ENCODE data around the gene NRCAM.

The NRCAM gene

GRCh38 chr7:108385834-108386422, 70.3 kb downstream of the NRCAM start:
- Histone ChIP-seq H3K36me3 (replicated peaks) (no peaks in the 10 kb centered on the region), H3K9me3 (no peaks in the 10 kb centered on the region), H3K4me3 (no peak overlapping the region), H3K27me3 (ENCODE audit: low read depth) (peaks cover 11% of the 10 kb centered on the region), H3K4me1 (no peaks in the 10 kb centered on the region)
- in situ Hi-C loops (cut with MboI; ENCODE audit: low sequenced_read_pairs), result no loop called here
- DNase-seq (ENCODE audit: low spot score in 2 of 2), result no peak

DNA sequence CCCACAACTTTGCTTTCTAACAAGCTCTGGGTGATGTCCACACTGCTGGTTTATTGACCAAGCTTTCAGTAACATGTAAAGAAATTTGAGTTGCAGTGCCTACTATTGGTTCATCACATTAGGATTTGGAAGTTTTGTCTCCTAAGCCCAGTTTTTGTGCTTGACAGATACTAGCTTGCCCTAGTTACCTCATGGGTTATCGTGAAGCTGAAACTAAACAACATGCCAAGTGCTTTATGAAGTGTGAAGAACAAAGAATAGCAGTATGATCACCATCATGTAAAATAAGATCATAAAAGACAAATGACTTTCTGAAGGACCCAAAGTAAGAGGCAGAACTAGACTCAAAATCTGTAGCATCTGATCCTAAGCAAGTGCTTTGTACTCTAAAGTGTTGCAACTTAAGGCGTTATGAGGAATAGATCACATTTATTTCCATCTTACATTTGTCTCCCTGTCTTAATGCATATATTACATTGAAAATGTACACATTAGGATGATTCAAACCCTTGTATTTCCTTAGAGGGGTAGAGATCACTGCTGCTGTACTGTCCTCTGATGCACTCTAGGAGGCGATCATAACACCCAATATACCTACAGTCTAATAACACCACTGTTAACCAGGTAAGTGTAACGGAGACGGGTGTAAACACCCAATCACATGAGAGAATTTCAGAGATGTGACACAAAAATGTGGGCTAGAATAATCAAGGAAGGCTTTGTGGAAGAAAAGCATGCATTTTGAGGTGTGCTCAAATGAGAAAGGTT, 71.3 kb downstream of the NRCAM start:
- Histone ChIP-seq H3K4me3 (no peak overlapping the region), H3K9me3 (no peaks in the 10 kb centered on the region), H3K36me3 (replicated peaks) (no peaks in the 10 kb centered on the region), H3K4me1 (no peaks in the 10 kb centered on the region), H3K27me3 (ENCODE audit: low read depth) (peaks cover 13% of the 10 kb centered on the region)
- DNase-seq (ENCODE audit: low spot score in 2 of 2), result no peak
- in situ Hi-C loops (cut with MboI; ENCODE audit: low sequenced_read_pairs), result no loop called here

DNA sequence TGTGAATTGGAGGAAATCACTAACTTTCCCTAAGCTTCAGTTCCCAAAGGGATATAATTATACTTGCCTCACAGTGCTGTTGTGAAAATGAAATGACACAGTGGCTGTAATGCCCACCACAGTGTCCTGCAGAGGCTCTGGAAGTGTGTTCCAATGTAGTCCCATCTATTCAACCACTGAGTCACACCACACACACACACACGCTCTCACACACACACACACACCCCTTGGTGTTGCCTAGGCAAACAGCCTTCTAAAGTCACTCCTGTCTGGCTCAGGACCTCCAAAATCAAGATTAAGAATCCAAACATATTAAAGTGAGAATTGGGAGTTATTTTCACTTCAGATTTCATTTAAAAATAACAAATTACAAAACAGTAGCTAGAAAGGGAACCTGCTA, 73.3 kb downstream of the NRCAM start:
- Histone ChIP-seq H3K4me3 (no peak overlapping the region), H3K4me1 (no peaks in the 10 kb centered on the region), H3K27me3 (ENCODE audit: low read depth) (peaks cover 28% of the 10 kb centered on the region), H3K9me3 (no peaks in the 10 kb centered on the region), H3K36me3 (replicated peaks) (no peaks in the 10 kb centered on the region)
- no peak for DNase-seq (ENCODE audit: low spot score in 2 of 2)
- in situ Hi-C loops (cut with MboI; ENCODE audit: low sequenced_read_pairs), result no loop called here

GRCh38 chr7:108380517-108380916, 75.7 kb downstream of the NRCAM start:
- DNase-seq (ENCODE audit: low spot score in 2 of 2), result no peak
- H3K27me3 ChIP-seq (ENCODE audit: low read depth), result peaks cover 35% of the 10 kb centered on the region
- H3K36me3 ChIP-seq (replicated peaks), result no peaks in the 10 kb centered on the region
- in situ Hi-C loops (cut with MboI; ENCODE audit: low sequenced_read_pairs), result no loop called here
- no peaks in the 10 kb centered on the region for H3K9me3 ChIP-seq
- no peak overlapping the region for H3K4me3 ChIP-seq
- H3K4me1 ChIP-seq, result no peaks in the 10 kb centered on the region

- H3K9me3 ChIP-seq, result no peaks in the 10 kb centered on the region
- in situ Hi-C loops (cut with MboI; ENCODE audit: low sequenced_read_pairs), result no loop called here
- no peaks in the 10 kb centered on the region for H3K36me3 ChIP-seq (replicated peaks)
- H3K4me1 ChIP-seq, result no peaks in the 10 kb centered on the region
- H3K4me3 ChIP-seq, result no peak overlapping the region
- no peak for DNase-seq (ENCODE audit: low spot score in 2 of 2)
- peaks cover 27% of the 10 kb centered on the region for H3K27me3 ChIP-seq (ENCODE audit: low read depth)
Measured at GRCh38 chr7:108376206-108376605, 80.0 kb downstream of the NRCAM start.

GRCh38 chr7:108375668-108376067, 80.6 kb downstream of the NRCAM start:
- H3K4me3 ChIP-seq, result no peak overlapping the region

GRCh38 chr7:108374899-108375298, 81.3 kb downstream of the NRCAM start:
- Histone ChIP-seq H3K4me3 (no peak overlapping the region), H3K4me1 (no peaks in the 10 kb centered on the region), H3K27me3 (ENCODE audit: low read depth) (peaks cover 22% of the 10 kb centered on the region), H3K9me3 (no peaks in the 10 kb centered on the region), H3K36me3 (replicated peaks) (no peaks in the 10 kb centered on the region)
- in situ Hi-C loops (cut with MboI; ENCODE audit: low sequenced_read_pairs), result no loop called here
- no peak for DNase-seq (ENCODE audit: low spot score in 2 of 2)

More at GRCh38 chr7:108375668-108376067, 80.6 kb downstream of the NRCAM start:
- Histone ChIP-seq H3K36me3 (replicated peaks) (no peaks in the 10 kb centered on the region), H3K9me3 (no peaks in the 10 kb centered on the region), H3K27me3 (ENCODE audit: low read depth) (peaks cover 24% of the 10 kb centered on the region), H3K4me1 (no peaks in the 10 kb centered on the region)
- DNase-seq (ENCODE audit: low spot score in 2 of 2), result no peak
- in situ Hi-C loops (cut with MboI; ENCODE audit: low sequenced_read_pairs), result no loop called here

- peaks cover 17% of the 10 kb centered on the region for H3K27me3 ChIP-seq (ENCODE audit: low read depth)
- H3K4me1 ChIP-seq, result no peaks in the 10 kb centered on the region
- H3K4me3 ChIP-seq, result no peak overlapping the region
- H3K9me3 ChIP-seq, result no peaks in the 10 kb centered on the region
- no peak for DNase-seq (ENCODE audit: low spot score in 2 of 2)
- in situ Hi-C loops (cut with MboI; ENCODE audit: low sequenced_read_pairs), result no loop called here
- no peaks in the 10 kb centered on the region for H3K36me3 ChIP-seq (replicated peaks)
Measured at GRCh38 chr7:108372618-108373017, 83.6 kb downstream of the NRCAM start.

- DNase-seq (ENCODE audit: low spot score in 2 of 2), result no peak
- H3K9me3 ChIP-seq, result no peaks in the 10 kb centered on the region
- no peak overlapping the region for H3K4me3 ChIP-seq
- in situ Hi-C loops (cut with MboI; ENCODE audit: low sequenced_read_pairs), result no loop called here
- no peaks in the 10 kb centered on the region for H3K4me1 ChIP-seq
- H3K36me3 ChIP-seq (replicated peaks), result no peaks in the 10 kb centered on the region
- H3K27me3 ChIP-seq (ENCODE audit: low read depth), result peaks cover 19% of the 10 kb centered on the region
Measured at GRCh38 chr7:108370616-108371015, 85.6 kb downstream of the NRCAM start.

GRCh38 chr7:108368466-108368865, 87.8 kb downstream of the NRCAM start:
- Histone ChIP-seq H3K4me1 (no peaks in the 10 kb centered on the region), H3K36me3 (replicated peaks) (no peaks in the 10 kb centered on the region), H3K4me3 (no peak overlapping the region), H3K27me3 (ENCODE audit: low read depth) (peaks cover 19% of the 10 kb centered on the region), H3K9me3 (no peaks in the 10 kb centered on the region)
- DNase-seq (ENCODE audit: low spot score in 2 of 2), result no peak
- in situ Hi-C loops (cut with MboI; ENCODE audit: low sequenced_read_pairs), result no loop called here

- in situ Hi-C loops (cut with MboI; ENCODE audit: low sequenced_read_pairs), result no loop called here
- Histone ChIP-seq H3K4me3 (no peak overlapping the region), H3K9me3 (no peaks in the 10 kb centered on the region), H3K27me3 (ENCODE audit: low read depth) (peaks cover 19% of the 10 kb centered on the region), H3K4me1 (no peaks in the 10 kb centered on the region), H3K36me3 (replicated peaks) (no peaks in the 10 kb centered on the region)
- DNase-seq (ENCODE audit: low spot score in 2 of 2), result no peak
Measured at GRCh38 chr7:108367946-108368345, 88.3 kb downstream of the NRCAM start.

DNA sequence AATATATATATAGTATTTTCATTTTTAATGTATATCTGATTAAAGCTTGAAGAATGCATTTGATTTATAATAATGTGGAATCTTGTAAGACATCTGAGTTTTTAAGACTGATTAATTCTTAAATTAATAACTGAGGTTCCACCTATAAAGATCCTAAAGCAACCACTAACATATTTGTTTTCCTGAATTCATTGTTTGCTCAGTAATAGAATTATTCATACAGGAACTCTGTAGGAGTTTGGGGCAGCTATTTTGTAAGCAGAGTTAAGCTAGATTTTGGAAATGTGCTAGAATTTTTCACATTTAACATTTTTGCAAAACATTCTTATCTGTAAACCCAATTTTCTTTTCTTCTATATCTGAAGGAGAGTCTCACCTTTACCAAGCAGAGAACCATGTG, 88.9 kb downstream of the NRCAM start:
- no peak overlapping the region for H3K4me3 ChIP-seq

GRCh38 chr7:108363659-108364058, 92.6 kb downstream of the NRCAM start:
- in situ Hi-C loops (cut with MboI; ENCODE audit: low sequenced_read_pairs), result no loop called here

More for the DNA sequence above, 88.9 kb downstream of the NRCAM start:
- Histone ChIP-seq H3K9me3 (no peaks in the 10 kb centered on the region), H3K4me1 (no peaks in the 10 kb centered on the region), H3K36me3 (replicated peaks) (no peaks in the 10 kb centered on the region), H3K27me3 (ENCODE audit: low read depth) (peaks cover 19% of the 10 kb centered on the region)
- DNase-seq (ENCODE audit: low spot score in 2 of 2), result no peak
- in situ Hi-C loops (cut with MboI; ENCODE audit: low sequenced_read_pairs), result no loop called here

GRCh38 chr7:108360058-108360800, 96.0 kb downstream of the NRCAM start:
- H3K4me3 ChIP-seq, result no peak overlapping the region
- in situ Hi-C loops (cut with MboI; ENCODE audit: low sequenced_read_pairs), result no loop called here
- no peaks in the 10 kb centered on the region for H3K9me3 ChIP-seq
- no peaks in the 10 kb centered on the region for H3K4me1 ChIP-seq
- no peaks in the 10 kb centered on the region for H3K36me3 ChIP-seq (replicated peaks)
- no peaks in the 10 kb centered on the region for H3K27me3 ChIP-seq (ENCODE audit: low read depth)
- no peak for DNase-seq (ENCODE audit: low spot score in 2 of 2)

More at GRCh38 chr7:108363659-108364058, 92.6 kb downstream of the NRCAM start:
- H3K9me3 ChIP-seq, result no peaks in the 10 kb centered on the region
- H3K27me3 ChIP-seq (ENCODE audit: low read depth), result peaks cover 10% of the 10 kb centered on the region
- H3K36me3 ChIP-seq (replicated peaks), result no peaks in the 10 kb centered on the region
- no peak overlapping the region for H3K4me3 ChIP-seq
- H3K4me1 ChIP-seq, result no peaks in the 10 kb centered on the region
- no peak for DNase-seq (ENCODE audit: low spot score in 2 of 2)

Data from HAP-1 (cell line).